ENCODE data around the gene HEXB. TPM values are rescaled to one million over a fixed set of nuclear protein-coding genes. Genes with fewer than 3 reads are reported as not detected.
"Not testable (repeated sequence)": the region's sequence is repeated elsewhere in the genome, so short reads cannot be mapped to it uniquely, and the experiment has no call there.

HEXB gene
- total and polyA plus RNA-seq, 9 donors, result 63.5 to 159 (median 88.6) TPM

DNA sequence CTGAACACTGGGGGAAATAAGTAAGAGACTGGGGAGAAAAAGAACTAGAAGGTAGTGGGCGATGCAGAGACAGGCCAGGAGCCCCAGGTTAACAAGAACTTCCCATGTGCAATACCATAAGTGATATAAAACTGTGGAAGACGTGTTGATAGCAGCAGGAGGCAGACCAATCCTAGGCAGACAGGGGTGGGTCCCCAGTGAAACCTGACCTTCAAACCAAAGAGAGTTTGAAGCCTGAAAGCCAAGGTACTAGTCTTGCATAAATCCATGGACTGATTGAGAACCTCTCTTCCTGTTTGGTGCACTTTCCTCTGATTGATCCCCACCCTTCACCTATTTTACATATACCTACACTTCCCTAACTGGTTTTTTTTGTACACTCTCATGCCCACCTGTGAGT, 15.2 kb upstream of the HEXB start:
- Histone ChIP-seq H3K27ac (no peak overlapping the region), H3K27me3 (no peaks in the 10 kb centered on the region), H3K36me3 (no peaks in the 10 kb centered on the region), H3K4me1 (ENCODE audit: insufficient read depth) (no peaks in the 10 kb centered on the region), H3K9me3 (no peaks in the 10 kb centered on the region), H3K4me3 (no peak overlapping the region)
- WGBS, 3 donors, result 85 to 97% (median 89%) methylated on average over 2 of the region's 2 CpGs
- no peak for DNase-seq
- intact Hi-C loops (cut with DNase I), result loop anchor here in 2 of 4 donors (10.0 kb wide), 1 partner anchor 245 kb away; no protein-coding TSS in a partner anchor
- TF ChIP-seq POLR2A (IDR thresholded peaks at IDR 0.05) (no peak), EP300 (IDR thresholded peaks at IDR 0.05) (no peak)
- TF ChIP-seq, protein P1, sequence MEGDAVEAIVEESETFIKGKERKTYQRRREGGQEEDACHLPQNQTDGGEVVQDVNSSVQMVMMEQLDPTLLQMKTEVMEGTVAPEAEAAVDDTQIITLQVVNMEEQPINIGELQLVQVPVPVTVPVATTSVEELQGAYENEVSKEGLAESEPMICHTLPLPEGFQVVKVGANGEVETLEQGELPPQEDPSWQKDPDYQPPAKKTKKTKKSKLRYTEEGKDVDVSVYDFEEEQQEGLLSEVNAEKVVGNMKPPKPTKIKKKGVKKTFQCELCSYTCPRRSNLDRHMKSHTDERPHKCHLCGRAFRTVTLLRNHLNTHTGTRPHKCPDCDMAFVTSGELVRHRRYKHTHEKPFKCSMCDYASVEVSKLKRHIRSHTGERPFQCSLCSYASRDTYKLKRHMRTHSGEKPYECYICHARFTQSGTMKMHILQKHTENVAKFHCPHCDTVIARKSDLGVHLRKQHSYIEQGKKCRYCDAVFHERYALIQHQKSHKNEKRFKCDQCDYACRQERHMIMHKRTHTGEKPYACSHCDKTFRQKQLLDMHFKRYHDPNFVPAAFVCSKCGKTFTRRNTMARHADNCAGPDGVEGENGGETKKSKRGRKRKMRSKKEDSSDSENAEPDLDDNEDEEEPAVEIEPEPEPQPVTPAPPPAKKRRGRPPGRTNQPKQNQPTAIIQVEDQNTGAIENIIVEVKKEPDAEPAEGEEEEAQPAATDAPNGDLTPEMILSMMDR (IDR thresholded peaks at IDR 0.05), result no peak

DNA sequence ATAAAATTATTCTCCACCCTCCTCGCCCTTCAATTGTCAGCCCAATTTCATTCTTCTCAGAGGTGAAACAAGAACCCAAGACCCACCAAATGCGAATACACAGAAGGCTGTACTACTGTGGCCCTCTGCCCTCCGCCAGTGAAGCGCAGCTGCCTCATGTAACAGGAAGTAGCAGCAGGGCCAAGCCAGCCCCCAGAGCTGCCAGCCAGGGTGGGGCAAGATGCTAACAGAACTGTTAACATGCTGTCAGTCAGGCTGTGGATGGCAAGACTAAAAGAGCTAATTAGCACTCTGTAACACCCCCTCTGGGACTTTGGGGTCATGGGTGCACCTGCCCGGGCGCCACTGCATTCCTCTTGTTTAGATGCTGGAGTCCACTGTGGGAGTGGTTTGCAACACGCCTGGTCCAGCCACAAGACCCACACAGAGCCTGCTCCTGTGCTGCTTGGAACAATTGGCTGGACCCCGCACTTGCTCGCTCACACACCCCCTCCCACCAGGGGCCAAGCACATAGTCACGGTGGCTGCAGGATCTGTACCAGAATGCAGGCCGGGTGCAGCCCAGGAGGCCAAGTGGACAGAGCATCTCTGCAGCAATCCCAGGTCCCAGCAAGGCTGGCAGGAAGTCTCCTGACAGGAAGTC, 14.5 kb upstream of the HEXB start:
- DNase-seq, result no peak
- no peak overlapping the region for H3K4me3 ChIP-seq
- no peak overlapping the region for H3K27ac ChIP-seq
- no peaks in the 10 kb centered on the region for H3K4me1 ChIP-seq (ENCODE audit: insufficient read depth)
- no peaks in the 10 kb centered on the region for H3K36me3 ChIP-seq
- TF ChIP-seq EP300 (IDR thresholded peaks at IDR 0.05) (no peak), POLR2A (IDR thresholded peaks at IDR 0.05) (no peak)
- TF ChIP-seq, protein P1 (IDR thresholded peaks at IDR 0.05), result no peak
- WGBS, 3 donors, result 87 to 93% (median 90%) methylated on average over 11 of the region's 11 CpGs
- intact Hi-C loops (cut with DNase I), result loop anchor here in 2 of 4 donors (10.0 kb wide), 1 partner anchor 244 kb away; no protein-coding TSS in a partner anchor
- H3K9me3 ChIP-seq, result no peaks in the 10 kb centered on the region
- H3K27me3 ChIP-seq, result no peaks in the 10 kb centered on the region

DNA sequence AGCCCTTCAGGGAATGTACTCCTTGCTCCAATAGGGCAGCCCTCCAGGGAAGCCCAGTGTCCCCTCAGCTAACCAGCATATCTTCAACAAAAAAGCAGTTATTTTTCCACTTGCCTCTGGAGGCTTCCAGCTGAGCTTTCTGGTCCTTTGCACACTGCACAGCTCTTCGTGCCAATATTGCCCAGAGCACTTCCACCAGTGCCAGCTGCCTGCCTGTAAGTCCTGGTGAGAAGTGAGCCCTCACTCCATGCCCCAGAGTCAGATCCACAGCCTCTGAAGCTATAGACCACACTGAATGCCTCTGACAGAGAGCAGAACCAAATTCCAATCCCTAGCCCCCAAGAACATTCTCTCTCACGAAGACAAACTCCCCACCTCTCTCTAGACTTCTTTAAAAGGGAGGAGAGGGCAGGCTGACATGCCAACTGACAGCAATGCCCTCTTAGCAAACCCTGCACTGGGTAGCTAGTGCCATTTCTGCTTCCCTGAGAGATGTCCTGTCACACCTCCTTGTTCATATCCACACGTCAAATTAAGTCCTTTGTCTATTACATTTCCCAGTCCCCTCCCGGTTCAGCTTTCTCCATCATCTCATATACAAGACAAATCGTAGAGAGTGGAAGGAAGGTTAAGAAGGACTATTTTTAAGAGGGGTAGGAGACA, 12.7 kb upstream of the HEXB start:
- intact Hi-C loops (cut with DNase I), result loop anchor here in 2 of 4 donors (10.0 kb wide), 1 partner anchor 242 kb away; no protein-coding TSS in a partner anchor
- TF ChIP-seq POLR2A (IDR thresholded peaks at IDR 0.05) (no peak), EP300 (IDR thresholded peaks at IDR 0.05) (no peak)
- TF ChIP-seq, protein P1 (IDR thresholded peaks at IDR 0.05), result no peak
- Histone ChIP-seq H3K4me1 (ENCODE audit: insufficient read depth) (no peaks in the 10 kb centered on the region), H3K27ac (no peak overlapping the region), H3K9me3 (no peaks in the 10 kb centered on the region), H3K36me3 (no peaks in the 10 kb centered on the region), H3K4me3 (no peak overlapping the region), H3K27me3 (no peaks in the 10 kb centered on the region)
- WGBS, 3 donors, result 51 to 56% (median 56%) methylated on average over 5 of the region's 5 CpGs
- DNase-seq, result no peak

DNA sequence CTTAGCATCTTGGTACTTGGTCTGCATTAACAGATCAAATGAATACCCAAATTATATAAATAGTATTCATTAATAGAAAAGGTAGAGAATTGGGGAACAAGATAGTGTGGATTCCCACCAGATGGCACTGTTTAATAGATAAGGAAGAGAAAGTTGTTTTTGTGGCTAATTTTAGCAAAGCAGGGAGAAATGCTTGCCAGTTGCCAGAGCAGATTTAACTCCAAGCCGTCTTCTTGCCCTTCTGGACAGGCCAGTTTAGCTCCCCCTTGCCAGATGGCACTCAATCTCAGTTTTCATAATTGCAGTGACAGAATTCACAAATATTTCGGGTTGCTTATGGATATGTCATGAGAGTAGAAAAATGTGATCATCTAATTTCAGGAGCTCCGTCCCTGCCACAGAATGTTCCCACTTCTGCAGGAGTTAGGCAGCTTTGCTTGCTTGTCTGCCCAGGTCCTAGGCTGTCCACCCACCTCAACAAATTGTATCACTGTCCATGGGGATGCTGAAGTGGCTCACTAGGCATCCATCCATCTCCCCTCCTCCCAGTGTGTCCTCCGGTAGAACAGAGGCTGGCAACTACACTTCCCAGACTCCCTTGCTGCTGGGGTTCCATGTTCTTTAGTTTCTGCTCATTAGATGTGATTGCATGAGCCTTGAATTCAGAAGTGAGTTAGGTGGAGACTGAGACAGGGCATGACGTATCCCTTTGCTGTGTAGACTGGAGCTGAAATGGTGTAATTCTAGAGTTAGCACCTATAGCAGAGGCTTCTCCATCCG, 11.8 kb upstream of the HEXB start:
- TF ChIP-seq, protein P1 (IDR thresholded peaks at IDR 0.05), result peak in 2 of 3 donors; percentile 12 to 44
- TF ChIP-seq EP300 (IDR thresholded peaks at IDR 0.05), result no peak
- TF ChIP-seq POLR2A (IDR thresholded peaks at IDR 0.05), result no peak
- intact Hi-C loops (cut with DNase I), result loop anchor here in 2 of 4 donors (10.0 kb wide), 1 partner anchor 242 kb away; no protein-coding TSS in a partner anchor
- Histone ChIP-seq H3K27me3 (no peaks in the 10 kb centered on the region), H3K4me3 (peak overlapping the region; percentile 5), H3K9me3 (no peaks in the 10 kb centered on the region), H3K36me3 (no peaks in the 10 kb centered on the region), H3K4me1 (ENCODE audit: insufficient read depth) (no peaks in the 10 kb centered on the region), H3K27ac (no peak overlapping the region)
- 40 to 46% (median 43%) methylated on average over 6 of the region's 6 CpGs for WGBS, 3 donors
- DNase-seq, result no peak

DNA sequence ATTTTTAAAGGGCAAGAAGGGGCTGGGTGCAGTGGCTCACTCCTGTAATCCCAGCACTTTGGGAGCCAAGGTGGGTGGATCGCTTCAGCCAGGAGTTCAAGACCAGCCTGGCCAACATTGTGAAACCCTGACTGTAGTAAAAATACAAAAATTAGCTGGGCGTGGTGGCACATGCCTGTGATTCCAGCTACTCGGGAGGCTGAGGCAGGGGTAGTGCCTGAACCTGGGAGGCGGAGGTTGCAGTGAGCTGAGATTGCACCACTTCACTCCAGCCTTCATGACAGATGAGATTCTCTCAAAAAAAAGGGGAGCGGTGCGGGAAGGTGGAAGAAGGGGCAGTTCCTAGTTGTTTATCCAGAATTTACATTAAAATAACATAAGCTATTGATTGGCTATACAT, 8.6 kb upstream of the HEXB start:
- not testable (repeated sequence) for H3K27ac ChIP-seq; H3K27me3 ChIP-seq; H3K36me3 ChIP-seq; DNase-seq; H3K4me1 ChIP-seq (ENCODE audit: insufficient read depth); H3K4me3 ChIP-seq; H3K9me3 ChIP-seq
- 92 to 93% (median 93%) methylated on average over 6 of the region's 6 CpGs for WGBS, 3 donors
- intact Hi-C loops (cut with DNase I), result loop anchor here in 2 of 4 donors (10.0 kb wide), 1 partner anchor 238 kb away; no protein-coding TSS in a partner anchor

DNA sequence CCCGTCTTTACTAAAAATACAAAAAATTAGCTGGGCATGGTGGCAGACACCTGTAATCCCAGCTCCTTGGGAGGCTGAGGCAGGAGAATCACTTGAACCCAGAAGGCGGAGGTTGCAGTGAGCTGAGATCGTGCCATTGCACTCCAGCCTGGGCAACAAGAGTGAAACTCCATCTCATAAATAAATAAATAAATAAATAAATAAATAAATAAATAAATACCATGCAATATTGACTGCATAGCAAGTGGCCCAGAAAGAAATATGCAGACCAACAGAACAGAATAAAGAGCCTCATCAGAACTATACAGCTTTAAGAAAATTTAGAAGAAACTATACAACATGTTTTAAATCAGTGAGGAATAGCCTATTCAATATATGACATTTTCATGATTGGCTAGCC, 6.9 kb upstream of the HEXB start:
- not testable (repeated sequence) for H3K27me3 ChIP-seq; DNase-seq; H3K4me3 ChIP-seq; H3K4me1 ChIP-seq (ENCODE audit: insufficient read depth); H3K27ac ChIP-seq; H3K36me3 ChIP-seq; H3K9me3 ChIP-seq
- intact Hi-C loops (cut with DNase I), result loop anchor here in 2 of 4 donors (10.0 kb wide), 1 partner anchor 237 kb away; no protein-coding TSS in a partner anchor
- 78 to 95% (median 81%) methylated on average over 3 of the region's 3 CpGs for WGBS, 3 donors

Data from ovary (tissue), 9 donors.